NCI-H748 (cell line): ENCODE results near the gene ICAM5.
"Not testable (repeated sequence)": the region's sequence is repeated elsewhere in the genome, so short reads cannot be mapped to it uniquely, and the experiment has no call there.

Experiments used
- DNase-seq: peaks from one replicate; lab custom pipeline; 2025; ENCODE audit not compliant: unreplicated experiment; lab: John Stamatoyannopoulos, UW

Gene ICAM5

GRCh38 chr19:10336725-10337124 is 47.0 kb downstream of the ICAM5 start:
- DNase-seq, result not testable (repeated sequence)

DNA sequence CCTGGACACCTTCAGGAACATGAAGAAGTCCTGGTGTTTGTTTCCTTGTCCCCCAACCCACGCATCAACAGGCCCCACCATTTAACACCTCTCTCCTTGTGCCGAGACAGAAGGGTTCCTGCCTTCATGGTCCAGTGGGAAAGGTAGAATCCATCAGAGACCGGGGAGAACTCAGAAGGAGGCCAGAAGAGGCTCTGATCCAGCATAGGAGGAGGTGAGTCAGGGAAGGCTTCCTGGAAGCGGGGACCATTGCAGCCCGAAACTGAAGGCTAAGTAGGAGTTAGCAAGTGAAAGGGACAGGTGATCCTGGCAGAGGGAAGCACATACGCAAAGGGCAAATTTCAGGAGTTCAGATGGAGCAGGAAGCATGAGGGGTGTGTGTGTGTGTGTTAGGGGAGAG is 49.2 kb downstream of the ICAM5 start:
- no peak for DNase-seq

GRCh38 chr19:10339380-10339960 is 49.7 kb downstream of the ICAM5 start, which contains the start of gene ICAM3:
Gene ICAM3 (minus strand): TSS chr19:10339624. CDS start chr19:10339614, 10 bp downstream.
- DNase-seq, result no peak

GRCh38 chr19:10339977-10340376 is 50.2 kb downstream of the ICAM5 start:
- no peak for DNase-seq

DNA sequence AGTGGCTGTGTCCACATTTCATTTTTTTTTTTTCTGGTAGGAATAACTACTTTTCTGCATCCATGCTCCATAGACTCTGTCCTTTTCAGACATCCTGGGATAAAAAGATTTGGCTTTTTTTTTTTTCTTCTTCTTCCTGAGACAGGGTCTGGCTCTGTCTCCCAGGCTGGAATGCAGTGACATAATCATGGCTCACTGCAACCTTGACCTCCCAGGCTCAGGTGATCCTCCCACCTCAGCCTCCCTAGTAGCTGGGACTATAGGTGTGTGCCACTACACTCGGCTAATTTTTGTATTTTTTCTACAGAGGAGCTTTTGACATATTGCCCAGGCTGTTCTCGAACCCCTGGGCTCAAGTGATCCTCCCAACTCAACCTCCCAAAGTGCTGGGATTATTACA is 53.7 kb downstream of the ICAM5 start:
- no peak for DNase-seq

GRCh38 chr19:10344780-10345179 is 55.0 kb downstream of the ICAM5 start:
- no peak for DNase-seq
